Activated CD4-positive, alpha-beta T cell treated with anti-CD3 and anti-CD28 coated beads for 1 hour (primary cell): ENCODE data around the gene DDT.
"Not testable (repeated sequence)": the region's sequence is repeated elsewhere in the genome, so short reads cannot be mapped to it uniquely, and the experiment has no call there.

Experiments
- DNase-seq: peaks from one replicate; pipeline ENCODE4 v3.0.0-alpha.2; 2020

DDT gene

GRCh38 chr22:23949764-23950163 is 24.5 kb downstream of the DDT start:
- not testable (repeated sequence) for DNase-seq

- not testable (repeated sequence) for DNase-seq
Observed at GRCh38 chr22:23947391-23947790, 26.9 kb downstream of the DDT start.

- DNase-seq, result not testable (repeated sequence)
Observed at GRCh38 chr22:23940166-23940565, 34.1 kb downstream of the DDT start.

- DNase-seq, result no peak
Observed at GRCh38 chr22:23939017-23939357, 35.3 kb downstream of the DDT start.

- DNase-seq, result no peak
Observed at GRCh38 chr22:23938328-23939016, 35.8 kb downstream of the DDT start.

GRCh38 chr22:23926561-23926960 is 47.7 kb downstream of the DDT start:
- DNase-seq, result no peak

- no peak for DNase-seq
Observed at GRCh38 chr22:23925020-23925606, 49.1 kb downstream of the DDT start.

GRCh38 chr22:23922921-23923320 is 51.3 kb downstream of the DDT start:
- DNase-seq, result no peak

GRCh38 chr22:23921586-23922201 is 52.5 kb downstream of the DDT start:
- DNase-seq, result not testable (repeated sequence)
